ENCODE data around the gene VDR. TPM values are rescaled to one million over a fixed set of nuclear protein-coding genes. Genes with fewer than 3 reads are reported as not detected.

VDR gene
- total RNA-seq, 1 donor, result 32.2 TPM

DNA sequence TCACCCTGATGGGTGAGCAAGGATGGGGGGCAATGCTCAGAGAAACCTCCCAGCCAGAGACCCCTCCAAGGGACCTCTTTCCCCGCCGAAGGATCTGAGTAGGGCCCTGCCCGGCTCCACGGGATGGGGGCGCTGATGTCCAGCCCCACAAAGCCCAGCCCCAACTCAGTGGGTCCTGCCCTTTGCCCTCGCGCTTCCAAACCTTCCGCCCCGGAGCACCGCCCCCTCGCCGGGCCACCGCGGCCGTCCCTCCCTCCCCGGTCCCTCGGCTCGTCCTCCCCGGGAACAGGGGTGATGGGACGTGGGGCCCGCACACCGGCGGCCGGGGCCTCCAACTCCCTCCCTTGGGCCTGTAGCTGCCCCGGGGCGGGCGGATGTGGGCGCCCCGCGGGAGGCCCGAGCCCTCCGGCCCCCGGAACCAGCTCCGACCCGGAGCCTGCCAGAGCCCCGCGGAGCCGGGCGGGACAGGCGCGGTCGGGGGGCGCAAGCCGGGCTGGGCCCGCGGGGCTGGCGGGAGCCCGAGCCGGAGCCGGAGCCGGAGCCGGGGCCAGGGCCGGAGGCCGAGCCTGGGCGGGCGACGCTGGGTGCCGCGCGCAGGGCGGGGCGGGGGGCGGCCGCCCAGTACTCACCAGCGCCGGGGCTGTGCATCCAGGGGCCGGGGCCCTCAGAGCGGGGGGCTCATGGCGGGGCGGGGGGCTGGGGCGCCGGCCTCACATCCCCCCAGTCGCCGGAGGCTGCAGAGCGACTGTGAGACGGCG, 85.5 kb downstream of the VDR start:
- H3K4me1 ChIP-seq (ENCODE audit: insufficient read depth, low read length), result peaks cover 55% of the 10 kb centered on the region
- H3K4me2 ChIP-seq (ENCODE audit: insufficient read depth, low read length), result peak overlapping the region; percentile 81
- peaks cover 39% of the 10 kb centered on the region for H4K20me1 ChIP-seq (ENCODE audit: insufficient read depth, low read length)
- H3K4me3 ChIP-seq (ENCODE audit: insufficient read depth, low read length), result peak overlapping the region; percentile 84
- H3K79me2 ChIP-seq (ENCODE audit: insufficient read depth, low read length), result peaks cover 55% of the 10 kb centered on the region
- no peaks in the 10 kb centered on the region for H3K9me3 ChIP-seq (ENCODE audit: low read depth, low read length)
- H2AFZ ChIP-seq (ENCODE audit: low read length), result no peak overlapping the region
- DNase-seq (ENCODE audit: insufficient read length, low spot score, missing footprints), result peak; percentile 89
- TF ChIP-seq, protein P1, sequence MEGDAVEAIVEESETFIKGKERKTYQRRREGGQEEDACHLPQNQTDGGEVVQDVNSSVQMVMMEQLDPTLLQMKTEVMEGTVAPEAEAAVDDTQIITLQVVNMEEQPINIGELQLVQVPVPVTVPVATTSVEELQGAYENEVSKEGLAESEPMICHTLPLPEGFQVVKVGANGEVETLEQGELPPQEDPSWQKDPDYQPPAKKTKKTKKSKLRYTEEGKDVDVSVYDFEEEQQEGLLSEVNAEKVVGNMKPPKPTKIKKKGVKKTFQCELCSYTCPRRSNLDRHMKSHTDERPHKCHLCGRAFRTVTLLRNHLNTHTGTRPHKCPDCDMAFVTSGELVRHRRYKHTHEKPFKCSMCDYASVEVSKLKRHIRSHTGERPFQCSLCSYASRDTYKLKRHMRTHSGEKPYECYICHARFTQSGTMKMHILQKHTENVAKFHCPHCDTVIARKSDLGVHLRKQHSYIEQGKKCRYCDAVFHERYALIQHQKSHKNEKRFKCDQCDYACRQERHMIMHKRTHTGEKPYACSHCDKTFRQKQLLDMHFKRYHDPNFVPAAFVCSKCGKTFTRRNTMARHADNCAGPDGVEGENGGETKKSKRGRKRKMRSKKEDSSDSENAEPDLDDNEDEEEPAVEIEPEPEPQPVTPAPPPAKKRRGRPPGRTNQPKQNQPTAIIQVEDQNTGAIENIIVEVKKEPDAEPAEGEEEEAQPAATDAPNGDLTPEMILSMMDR (IDR thresholded peaks at IDR 0.05; ENCODE audit: extremely low read depth, low read depth, low read length), result no peak
- H3K36me3 ChIP-seq (ENCODE audit: insufficient read depth, low read length), result peaks cover 6% of the 10 kb centered on the region
- H3K27ac ChIP-seq (ENCODE audit: low read depth, low read length), result peak overlapping the region; percentile 67
- H3K27me3 ChIP-seq (ENCODE audit: insufficient read depth, low read length), result no peaks in the 10 kb centered on the region

DNA sequence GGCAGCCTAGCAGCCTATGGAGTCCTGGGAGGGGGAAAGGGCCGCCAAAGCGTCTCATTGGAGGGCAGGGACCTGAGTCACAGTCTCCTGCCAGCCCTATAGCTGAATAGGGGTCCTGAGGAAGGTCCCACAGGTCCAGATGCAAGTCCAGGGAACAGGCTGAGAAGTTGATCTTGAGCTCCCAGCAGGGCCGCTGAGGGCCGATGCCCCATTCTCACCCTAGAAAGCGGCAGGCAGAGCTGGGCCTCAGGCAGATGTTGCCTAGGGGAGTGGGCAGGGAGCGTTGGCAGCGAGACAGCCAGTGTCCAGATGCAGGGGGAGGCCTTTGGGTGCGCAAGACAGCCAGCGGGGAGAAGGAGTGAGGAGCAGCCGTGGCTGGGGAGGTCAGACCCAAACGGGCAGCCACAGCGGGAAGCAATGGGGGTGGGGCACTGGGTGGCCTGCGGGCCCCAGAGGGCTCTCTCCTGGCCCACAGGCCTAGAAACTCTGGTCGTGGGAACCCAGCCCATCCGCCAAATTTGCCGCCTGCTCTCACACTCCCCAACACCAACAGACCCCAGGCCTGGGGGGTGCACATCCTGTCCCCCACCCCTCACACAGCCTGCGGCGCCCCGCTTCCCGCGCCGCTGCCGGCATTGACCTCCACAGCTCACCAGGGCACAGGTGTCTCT, 86.2 kb downstream of the VDR start:
- Histone ChIP-seq H3K27ac (ENCODE audit: low read depth, low read length) (peak overlapping the region; percentile 67), H3K4me3 (ENCODE audit: insufficient read depth, low read length) (peak overlapping the region; percentile 84), H3K4me1 (ENCODE audit: insufficient read depth, low read length) (peaks cover 62% of the 10 kb centered on the region), H3K79me2 (ENCODE audit: insufficient read depth, low read length) (peaks cover 62% of the 10 kb centered on the region), H3K4me2 (ENCODE audit: insufficient read depth, low read length) (peak overlapping the region; percentile 81), H4K20me1 (ENCODE audit: insufficient read depth, low read length) (peaks cover 45% of the 10 kb centered on the region), H2AFZ (ENCODE audit: low read length) (no peak overlapping the region), H3K36me3 (ENCODE audit: insufficient read depth, low read length) (peaks cover 6% of the 10 kb centered on the region), H3K9me3 (ENCODE audit: low read depth, low read length) (no peaks in the 10 kb centered on the region), H3K27me3 (ENCODE audit: insufficient read depth, low read length) (no peaks in the 10 kb centered on the region)
- DNase-seq (ENCODE audit: insufficient read length, low spot score, missing footprints), result peak; percentile 97
- TF ChIP-seq, protein P1 (IDR thresholded peaks at IDR 0.05; ENCODE audit: extremely low read depth, low read depth, low read length), result no peak

DNA sequence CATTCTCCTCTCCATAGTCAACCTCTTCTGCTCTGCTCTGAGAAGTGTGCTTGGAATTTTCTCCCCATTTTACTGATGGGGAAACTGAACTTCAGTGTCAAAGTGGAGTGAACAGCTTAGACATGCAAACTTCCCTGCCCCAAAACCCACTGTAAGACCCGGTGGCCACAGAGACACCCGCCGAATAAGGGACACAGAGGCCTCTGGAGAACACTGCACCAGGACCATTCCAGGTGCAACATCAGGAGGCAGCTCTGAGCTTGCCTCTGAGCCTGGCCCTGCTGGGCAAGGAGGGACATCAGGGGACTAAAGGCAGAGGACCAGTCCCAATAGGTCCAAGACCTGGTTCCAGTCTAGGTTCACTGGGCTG, 86.8 kb downstream of the VDR start:
- Histone ChIP-seq H3K4me1 (ENCODE audit: insufficient read depth, low read length) (peaks cover 65% of the 10 kb centered on the region), H3K27me3 (ENCODE audit: insufficient read depth, low read length) (no peaks in the 10 kb centered on the region), H3K79me2 (ENCODE audit: insufficient read depth, low read length) (peaks cover 67% of the 10 kb centered on the region), H3K36me3 (ENCODE audit: insufficient read depth, low read length) (peaks cover 6% of the 10 kb centered on the region), H3K27ac (ENCODE audit: low read depth, low read length) (peak overlapping the region; percentile 67), H4K20me1 (ENCODE audit: insufficient read depth, low read length) (peaks cover 45% of the 10 kb centered on the region), H3K4me3 (ENCODE audit: insufficient read depth, low read length) (peak overlapping the region; percentile 84), H2AFZ (ENCODE audit: low read length) (no peak overlapping the region), H3K4me2 (ENCODE audit: insufficient read depth, low read length) (peak overlapping the region; percentile 81), H3K9me3 (ENCODE audit: low read depth, low read length) (no peaks in the 10 kb centered on the region)
- no peak for DNase-seq (ENCODE audit: insufficient read length, low spot score, missing footprints)
- TF ChIP-seq, protein P1 (IDR thresholded peaks at IDR 0.05; ENCODE audit: extremely low read depth, low read depth, low read length), result no peak

Data from osteoblast (primary cell).